ENCODE data around the gene MROH7. TPM values are rescaled to one million over a fixed set of nuclear protein-coding genes. Genes with fewer than 3 reads are reported as not detected.

Gene MROH7
- total RNA-seq = 1 to 10 TPM in 1 of 4 donors, under 1 TPM in 3; 0.13 to 4.4 (median 0.60) TPM

DNA sequence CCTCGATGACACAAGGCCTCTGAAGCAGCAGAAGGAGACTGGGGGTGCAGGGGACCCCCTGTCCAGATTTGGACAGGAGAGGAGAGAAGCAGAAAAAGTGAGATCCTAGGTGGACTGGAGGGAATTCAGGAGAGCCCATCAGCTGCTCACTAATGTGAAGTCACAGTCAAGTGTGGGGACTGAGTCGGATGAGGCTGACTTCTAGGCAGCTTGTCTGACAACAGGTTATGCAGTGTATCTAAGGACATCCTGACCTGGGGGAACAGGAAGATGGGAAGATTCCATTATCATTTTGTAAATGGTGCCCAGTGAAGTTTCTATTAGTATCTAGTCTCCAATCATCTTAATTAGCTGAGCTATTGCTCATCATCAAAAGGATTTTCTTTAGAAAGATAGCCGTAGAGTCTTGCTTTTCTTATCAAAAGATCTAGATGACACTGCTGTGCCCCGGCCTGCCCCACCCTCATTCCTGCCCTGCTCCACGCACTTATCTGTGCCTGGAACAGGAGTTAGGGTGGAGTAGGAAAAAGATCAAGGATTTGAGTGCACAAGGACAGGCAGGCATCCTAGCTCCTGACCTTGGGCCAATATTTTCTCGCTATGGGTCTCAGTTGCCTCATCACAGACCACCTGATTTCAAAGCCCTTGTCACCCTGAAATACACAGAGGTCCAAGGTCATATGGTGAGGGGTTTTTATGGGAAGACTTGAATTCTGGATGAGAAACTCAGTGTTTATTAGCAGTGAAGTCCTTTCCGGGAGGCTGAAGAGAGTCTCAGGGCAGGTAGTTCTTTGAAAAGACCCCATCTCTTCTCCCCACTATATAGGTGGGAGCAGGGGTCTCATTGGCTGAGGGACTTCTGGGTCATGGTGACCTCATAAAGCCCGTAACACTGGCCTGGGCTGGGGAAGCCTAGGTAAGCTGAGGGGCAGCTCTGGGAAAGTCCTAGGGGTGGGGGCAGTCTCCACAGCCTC is at the start of gene MROH7:
MROH7 (plus strand) TSS at position 924 of the 974 bp plus-strand sequence. CDS start 11,141 bp downstream, outside the sequence.
- Histone ChIP-seq H3K36me3 (no peaks in the 10 kb centered on the region), H3K27me3 (no peaks in the 10 kb centered on the region), H3K9me3 (peaks cover 0 to 24% (median 8%) of the 10 kb centered on the region in 3 donors), H3K27ac (no peak within 1 kb of the TSS), H3K4me3 (no peak within 1 kb of the TSS), H3K4me1 (no peaks in the 10 kb centered on the region)
- WGBS, 2 donors = 49 to 79% methylated on average over 7 to 8 of the region's 8 CpGs
- no peak for DNase-seq
- TF ChIP-seq, protein P1, sequence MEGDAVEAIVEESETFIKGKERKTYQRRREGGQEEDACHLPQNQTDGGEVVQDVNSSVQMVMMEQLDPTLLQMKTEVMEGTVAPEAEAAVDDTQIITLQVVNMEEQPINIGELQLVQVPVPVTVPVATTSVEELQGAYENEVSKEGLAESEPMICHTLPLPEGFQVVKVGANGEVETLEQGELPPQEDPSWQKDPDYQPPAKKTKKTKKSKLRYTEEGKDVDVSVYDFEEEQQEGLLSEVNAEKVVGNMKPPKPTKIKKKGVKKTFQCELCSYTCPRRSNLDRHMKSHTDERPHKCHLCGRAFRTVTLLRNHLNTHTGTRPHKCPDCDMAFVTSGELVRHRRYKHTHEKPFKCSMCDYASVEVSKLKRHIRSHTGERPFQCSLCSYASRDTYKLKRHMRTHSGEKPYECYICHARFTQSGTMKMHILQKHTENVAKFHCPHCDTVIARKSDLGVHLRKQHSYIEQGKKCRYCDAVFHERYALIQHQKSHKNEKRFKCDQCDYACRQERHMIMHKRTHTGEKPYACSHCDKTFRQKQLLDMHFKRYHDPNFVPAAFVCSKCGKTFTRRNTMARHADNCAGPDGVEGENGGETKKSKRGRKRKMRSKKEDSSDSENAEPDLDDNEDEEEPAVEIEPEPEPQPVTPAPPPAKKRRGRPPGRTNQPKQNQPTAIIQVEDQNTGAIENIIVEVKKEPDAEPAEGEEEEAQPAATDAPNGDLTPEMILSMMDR (IDR thresholded peaks at IDR 0.05) = no peak
- no peak for TF ChIP-seq POLR2A (IDR thresholded peaks at IDR 0.05)
- intact Hi-C loops (cut with DNase I) = no loop called here

DNA sequence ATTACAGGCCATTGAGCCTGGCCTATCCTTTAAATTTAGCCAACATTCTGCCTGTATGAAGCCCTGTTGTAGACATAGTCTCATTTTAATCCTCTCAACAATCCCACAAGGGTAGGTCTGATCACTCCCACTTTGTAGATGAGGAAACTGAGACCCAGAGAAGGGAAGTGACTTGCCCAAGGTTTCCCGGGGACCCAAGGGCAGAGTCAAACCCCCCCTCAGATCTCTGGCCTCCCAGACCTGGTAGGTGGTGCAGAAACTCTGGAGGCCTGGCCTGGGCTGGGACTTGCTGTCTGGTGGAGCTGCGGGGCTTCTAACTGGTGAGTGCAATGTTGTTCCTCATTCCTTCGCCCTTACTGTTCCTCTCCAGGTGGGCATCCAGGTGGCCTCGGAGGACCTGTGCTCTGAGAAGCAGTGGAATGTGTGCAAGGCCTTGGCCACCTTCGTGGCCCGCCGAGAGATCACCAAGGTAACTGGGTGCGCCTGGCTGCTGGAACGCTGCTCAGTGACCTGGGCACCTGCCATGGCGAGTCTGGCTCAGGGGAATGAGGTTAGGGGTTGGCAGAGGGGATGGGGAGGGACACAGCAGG is 47.9 kb upstream of the MROH7 start:
- no peaks in the 10 kb centered on the region for H3K9me3 ChIP-seq
- 90% methylated on average over 2 of the region's 10 CpGs; no CpG with 5 or more reads in 1 of the 2 donors for WGBS, 2 donors
- no peak for DNase-seq
- intact Hi-C loops (cut with DNase I) = no loop called here
- H3K4me1 ChIP-seq = no peaks in the 10 kb centered on the region
- no peak for TF ChIP-seq POLR2A (IDR thresholded peaks at IDR 0.05)
- TF ChIP-seq, protein P1 (IDR thresholded peaks at IDR 0.05) = no peak
- H3K4me3 ChIP-seq = no peak overlapping the region
- H3K36me3 ChIP-seq = peaks cover 0 to 81% (median 6%) of the 10 kb centered on the region in 3 donors
- no peaks in the 10 kb centered on the region for H3K27me3 ChIP-seq
- H3K27ac ChIP-seq = no peak overlapping the region

DNA sequence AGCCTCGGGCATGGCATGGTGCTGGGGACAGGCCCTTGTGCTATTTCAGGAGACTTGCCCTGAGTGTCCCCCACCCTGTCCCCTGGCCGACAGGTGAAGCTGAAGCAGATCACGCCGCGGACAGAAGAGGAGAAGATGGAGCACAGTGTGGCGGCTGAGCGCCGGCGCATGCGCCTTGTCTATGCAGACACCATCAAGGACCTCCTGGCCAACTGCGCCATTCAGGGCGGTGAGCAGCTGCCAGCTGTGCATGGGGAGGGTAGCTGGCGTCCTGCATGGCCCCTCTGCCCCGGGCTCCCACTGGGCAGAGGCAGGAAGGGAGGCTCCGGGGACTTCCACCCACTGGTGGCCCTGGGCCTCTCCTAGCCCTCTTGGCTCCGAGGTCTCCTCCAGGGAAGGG is 47.1 kb upstream of the MROH7 start:
- Histone ChIP-seq H3K36me3 (peaks cover 0 to 80% (median 6%) of the 10 kb centered on the region in 3 donors), H3K4me1 (no peaks in the 10 kb centered on the region), H3K9me3 (no peaks in the 10 kb centered on the region), H3K4me3 (no peak overlapping the region), H3K27me3 (no peaks in the 10 kb centered on the region), H3K27ac (no peak overlapping the region)
- WGBS, 2 donors = 92% methylated on average over 5 of the region's 16 CpGs; no CpG with 5 or more reads in 1 of the 2 donors
- TF ChIP-seq, protein P1 (IDR thresholded peaks at IDR 0.05) = no peak
- no peak for TF ChIP-seq POLR2A (IDR thresholded peaks at IDR 0.05)
- no peak for DNase-seq
- intact Hi-C loops (cut with DNase I) = no loop called here

DNA sequence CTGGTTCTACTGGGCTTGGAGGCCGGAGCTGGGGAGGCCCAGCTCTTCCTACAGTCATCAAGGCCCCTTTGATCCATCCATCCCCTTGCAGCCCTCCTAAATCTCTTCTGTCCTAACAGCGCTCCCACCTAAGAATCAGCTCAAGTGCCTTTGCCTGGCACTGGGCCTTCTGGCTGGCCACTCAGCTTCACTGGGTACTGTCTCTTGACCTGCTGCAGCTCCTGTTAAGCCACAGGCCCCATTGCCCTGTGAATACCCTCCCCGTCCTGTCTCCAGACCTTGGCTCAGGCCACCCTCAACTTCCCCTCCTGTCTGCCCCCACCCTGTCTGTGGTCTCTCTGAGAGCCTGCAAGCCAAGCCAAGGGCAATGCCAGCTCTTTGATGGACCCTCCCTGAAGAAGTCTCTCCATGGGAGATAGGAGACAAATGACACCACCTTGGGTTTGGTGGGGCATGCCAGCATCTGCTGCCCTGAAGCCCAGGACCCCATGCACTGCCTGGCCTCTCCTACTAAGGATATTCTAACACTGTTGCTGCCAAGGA is 45.6 kb upstream of the MROH7 start:
- Histone ChIP-seq H3K4me1 (no peaks in the 10 kb centered on the region), H3K9me3 (no peaks in the 10 kb centered on the region), H3K36me3 (peaks cover 0 to 86% (median 6%) of the 10 kb centered on the region in 3 donors), H3K27me3 (no peaks in the 10 kb centered on the region), H3K4me3 (no peak overlapping the region), H3K27ac (no peak overlapping the region)
- TF ChIP-seq, protein P1 (IDR thresholded peaks at IDR 0.05) = no peak
- no peak for TF ChIP-seq POLR2A (IDR thresholded peaks at IDR 0.05)
- intact Hi-C loops (cut with DNase I) = no loop called here
- 60 to 93% methylated on average over 1 to 3 of the region's 3 CpGs for WGBS, 2 donors
- no peak for DNase-seq
